TTC549 (cell line): ENCODE measurements around the gene EHMT1.
"Not testable (repeated sequence)": the region's sequence is repeated elsewhere in the genome, so short reads cannot be mapped to it uniquely, and the experiment has no call there.

Experiments
- FAIRE-seq: peaks from 2 replicates; lab custom pipeline; 2012; peaks lifted over from hg19 to GRCh38; lab: Jason Lieb, UNC

The EHMT1 gene

DNA sequence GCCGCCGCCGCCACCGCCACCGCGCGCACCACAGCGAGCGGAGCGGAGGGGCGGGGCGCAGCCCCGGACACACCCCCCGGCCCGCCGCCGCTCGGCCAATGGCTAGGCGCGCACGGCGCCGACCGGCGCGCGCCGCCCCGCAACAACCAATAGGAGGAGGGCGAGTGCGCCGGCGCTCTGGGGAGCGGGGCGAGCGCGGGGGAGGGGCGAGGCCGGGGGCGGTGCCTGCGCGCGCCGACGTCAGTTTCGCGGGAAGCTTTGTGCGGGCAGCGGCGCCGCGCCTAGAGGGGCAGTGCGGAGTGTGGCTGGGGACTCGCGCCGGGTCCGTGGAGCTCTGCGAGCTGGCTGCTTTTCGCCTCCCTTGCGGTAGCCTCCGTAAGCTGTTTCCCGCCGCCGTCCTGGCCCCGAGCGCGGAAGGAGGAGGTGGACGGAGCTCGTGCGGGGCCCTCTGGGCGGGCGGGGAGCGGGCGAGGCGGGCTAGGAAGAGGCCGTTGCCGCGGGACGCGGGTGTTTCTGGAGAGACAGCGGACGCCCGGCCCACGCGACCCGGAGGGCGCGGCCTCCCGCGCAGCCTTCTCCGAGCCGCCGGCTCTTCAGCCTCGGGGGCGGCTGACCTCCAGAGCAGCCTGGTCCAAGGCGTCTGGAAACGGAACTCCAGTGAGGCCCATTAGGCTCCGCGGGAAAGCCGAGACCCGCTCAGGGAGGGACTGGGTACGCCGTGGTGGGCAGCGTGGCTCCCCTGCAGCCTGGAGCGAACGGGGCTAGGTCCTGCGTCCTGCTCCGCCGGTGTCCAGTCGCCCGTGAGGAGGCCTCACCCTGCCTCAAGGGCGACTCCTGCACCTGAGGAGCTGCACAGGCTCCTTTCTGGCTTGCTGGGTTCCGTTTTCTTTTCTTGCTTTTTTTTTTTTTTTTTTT lies 28.1 kb upstream of the EHMT1 start, which contains the start of gene ZMYND19:
Gene ZMYND19, minus strand, starts transcription at position 44 of the 915 bp plus-strand sequence. CDS start 249 bp downstream, outside the sequence.
- FAIRE-seq = no peak

DNA sequence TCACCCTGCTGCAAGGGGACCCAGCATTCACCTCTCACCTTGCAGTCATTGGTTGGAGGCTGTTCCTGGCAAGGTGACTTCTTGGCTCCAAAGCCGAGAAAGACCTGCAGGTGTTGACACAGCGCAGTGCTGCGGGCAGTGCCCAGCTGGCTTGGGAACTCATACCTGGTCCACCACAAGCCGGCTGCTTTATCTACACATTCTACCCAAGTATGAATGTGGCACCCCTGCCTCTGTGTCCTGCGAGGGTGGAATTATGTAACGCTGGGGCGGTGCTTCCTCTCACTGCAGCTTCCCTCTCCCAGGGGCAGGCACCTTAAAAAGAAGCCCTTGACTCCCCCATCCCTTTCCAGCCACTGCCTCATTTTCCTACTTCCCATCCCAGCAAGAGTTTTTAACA lies 26.0 kb upstream of the EHMT1 start:
- no peak for FAIRE-seq

DNA sequence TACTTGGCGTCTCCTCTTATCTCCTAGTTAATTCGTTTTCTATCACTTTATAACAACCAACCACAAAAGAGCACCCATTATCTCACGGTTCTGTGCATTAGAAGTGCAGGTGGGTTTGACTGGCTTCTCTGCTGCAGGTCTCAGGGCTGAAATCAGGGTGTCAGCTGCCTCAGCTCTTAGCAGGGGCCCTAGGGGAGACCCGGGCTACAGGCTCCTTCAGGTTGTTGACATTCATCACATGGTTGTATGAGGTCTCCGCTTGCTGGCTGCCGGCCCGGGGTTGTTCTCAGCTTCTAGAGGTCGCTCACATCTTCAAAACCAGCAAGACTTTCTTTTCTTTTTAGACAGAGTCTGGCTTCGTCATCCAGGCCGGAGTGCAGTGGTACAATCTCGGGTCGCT lies 25.6 kb upstream of the EHMT1 start:
- FAIRE-seq = no peak

DNA sequence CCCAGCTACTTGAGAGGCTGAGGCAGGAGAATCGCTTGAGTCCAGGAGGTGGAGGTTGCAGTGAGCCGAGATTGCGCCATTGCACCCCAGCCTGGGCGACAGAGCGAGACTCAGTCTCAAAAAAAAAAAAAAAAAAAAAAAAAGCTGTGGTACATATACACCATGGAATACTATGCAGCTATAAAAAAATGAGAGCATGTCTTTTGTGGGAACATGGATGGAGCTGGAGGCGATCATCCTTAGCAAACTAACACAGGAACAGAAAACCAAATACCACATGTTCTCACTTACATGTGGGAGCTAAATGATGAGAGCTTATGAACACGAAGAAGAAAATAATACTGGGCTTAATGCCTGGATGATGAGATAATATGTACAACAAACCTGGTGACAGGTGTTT lies 22.2 kb upstream of the EHMT1 start:
- not testable (repeated sequence) for FAIRE-seq

DNA sequence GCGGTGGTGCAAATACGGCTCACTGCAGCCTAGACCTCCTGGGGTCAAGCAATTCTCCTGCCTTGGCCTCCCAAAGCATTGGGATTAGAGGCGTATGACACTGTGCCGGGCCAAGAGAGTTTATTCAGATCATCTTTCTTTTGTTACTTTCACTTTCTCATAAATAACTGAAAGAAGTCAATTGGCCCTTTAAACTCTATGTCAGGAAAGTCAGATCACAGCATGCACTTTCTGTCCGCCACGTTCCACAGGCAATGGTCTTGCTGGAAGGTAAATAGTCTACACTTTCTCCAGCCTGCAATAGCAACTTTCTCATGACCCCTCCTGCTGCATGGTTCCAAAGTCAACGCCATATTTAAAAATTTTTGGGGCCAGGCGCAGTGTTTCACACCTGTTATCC lies 19.9 kb upstream of the EHMT1 start:
- FAIRE-seq = no peak

DNA sequence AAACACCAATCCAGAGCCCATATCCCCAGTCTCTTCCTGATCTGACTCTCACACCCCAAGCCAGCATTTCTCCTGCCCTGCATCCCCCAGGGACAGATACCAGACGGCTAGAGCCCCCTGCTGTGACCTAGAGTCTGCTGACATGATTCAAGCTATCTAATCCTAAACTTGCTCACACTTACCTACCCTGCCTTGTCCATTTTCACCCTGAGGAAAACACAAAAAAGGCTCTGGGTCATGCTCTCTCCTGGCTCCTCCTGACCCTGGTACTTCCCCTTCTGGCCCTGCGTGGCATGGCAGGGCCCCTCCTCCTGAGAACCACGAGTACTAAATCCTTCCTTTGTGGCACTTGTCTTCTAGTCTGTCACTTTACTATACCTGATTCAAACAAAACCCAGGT lies 16.1 kb upstream of the EHMT1 start:
- FAIRE-seq = no peak

DNA sequence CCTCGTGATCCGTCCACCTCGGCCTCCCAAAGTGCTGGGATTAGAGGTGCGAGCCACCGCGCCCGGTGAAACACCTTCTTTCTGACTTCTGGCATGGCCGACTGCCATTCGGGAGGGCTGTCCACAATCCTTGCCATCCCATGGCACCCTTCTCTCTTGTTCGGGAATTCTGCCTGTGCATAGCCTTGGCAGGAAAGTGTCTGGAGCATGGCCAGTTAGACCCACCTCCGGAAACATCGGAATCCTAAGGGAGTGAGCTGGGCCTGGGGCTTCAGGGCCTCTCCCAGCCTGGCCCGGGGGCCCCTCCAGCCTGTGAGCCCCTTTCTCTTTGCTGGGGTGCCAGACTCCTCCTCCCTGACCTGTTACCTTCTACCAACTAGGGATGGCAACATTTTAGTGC lies 14.9 kb upstream of the EHMT1 start:
- FAIRE-seq = no peak

DNA sequence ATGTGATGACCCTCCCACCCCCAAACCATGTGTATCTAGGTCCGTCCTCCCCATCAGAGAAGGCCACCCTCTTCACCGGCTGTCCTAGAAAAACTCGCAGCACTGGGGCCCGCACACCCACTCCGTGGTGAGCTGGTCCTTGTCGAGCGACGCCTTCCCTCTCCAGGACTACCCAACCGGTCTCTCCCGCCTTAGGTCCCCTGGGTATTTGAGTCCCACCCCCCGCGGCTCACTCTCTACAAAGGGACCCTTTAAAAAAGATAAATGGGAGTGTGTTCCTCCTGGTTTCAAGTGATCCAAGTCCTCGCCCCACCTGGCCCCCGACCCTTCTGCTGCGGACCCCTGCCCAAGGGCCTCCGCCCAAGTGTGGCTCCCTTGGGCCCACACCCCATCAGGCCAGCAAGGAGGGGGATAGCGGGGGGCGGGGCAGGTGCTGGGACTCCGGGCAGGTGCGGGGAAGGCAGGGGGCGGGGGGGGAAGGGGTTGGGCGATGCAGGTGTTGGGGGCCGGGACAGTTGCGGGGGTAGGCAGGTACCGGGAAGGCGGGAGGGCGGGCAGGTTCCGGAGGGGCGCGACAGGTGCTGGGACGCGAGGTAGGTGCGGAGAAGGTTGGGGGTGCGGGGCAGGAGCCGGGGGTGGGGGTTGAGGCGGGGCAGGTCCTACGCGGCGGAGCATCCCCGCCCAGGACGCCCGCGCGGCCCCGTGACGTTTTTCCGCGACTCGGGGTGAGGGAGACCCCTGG lies 14.3 kb upstream of the EHMT1 start:
- FAIRE-seq = no peak

DNA sequence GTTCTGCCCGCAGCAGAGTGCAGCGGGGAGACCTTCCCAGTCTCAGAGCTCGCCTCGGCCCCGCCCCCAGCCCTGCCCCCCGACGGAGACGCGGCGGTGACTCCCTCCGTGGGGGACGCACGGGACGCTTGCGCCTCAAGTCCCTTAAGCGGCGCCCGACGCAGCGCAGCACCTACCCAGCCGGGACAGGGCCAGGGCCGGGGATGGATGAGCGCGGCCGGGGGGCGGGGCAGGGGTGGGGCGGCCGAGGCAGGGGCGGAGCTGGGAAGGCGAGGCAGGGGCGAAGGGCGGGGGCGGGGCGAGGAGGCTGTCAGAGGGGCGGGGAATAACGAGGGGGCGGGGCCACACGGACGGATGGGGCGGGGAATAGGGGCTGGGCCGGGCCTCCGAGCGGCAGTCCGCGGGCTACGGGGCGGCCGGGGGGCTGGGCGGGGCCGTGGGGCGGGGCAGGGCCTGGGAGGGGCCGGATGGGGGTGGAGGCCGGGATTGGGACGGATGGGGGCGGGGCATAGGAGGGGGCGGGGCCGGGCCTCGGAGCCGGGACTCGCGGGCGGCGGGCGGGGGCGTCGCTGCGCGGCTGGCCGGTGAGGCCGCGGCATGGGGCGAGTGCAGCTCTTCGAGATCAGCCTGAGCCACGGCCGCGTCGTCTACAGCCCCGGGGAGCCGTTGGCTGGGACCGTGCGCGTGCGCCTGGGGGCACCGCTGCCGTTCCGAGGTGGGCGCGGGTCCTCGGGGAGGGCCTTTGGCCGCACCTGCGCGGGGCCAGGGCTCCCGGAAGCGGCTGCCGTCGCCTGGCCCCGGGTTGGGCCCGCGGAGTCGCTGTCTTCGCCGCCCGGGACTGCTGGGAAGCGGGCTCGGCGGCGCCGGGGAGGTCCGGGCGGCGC lies 13.4 kb upstream of the EHMT1 start, which contains the start of gene ARRDC1:
Gene ARRDC1, plus strand, starts transcription at position 566 of the 884 bp plus-strand sequence. Its CDS starts 32 bp downstream, at position 598.
- FAIRE-seq = no peak

DNA sequence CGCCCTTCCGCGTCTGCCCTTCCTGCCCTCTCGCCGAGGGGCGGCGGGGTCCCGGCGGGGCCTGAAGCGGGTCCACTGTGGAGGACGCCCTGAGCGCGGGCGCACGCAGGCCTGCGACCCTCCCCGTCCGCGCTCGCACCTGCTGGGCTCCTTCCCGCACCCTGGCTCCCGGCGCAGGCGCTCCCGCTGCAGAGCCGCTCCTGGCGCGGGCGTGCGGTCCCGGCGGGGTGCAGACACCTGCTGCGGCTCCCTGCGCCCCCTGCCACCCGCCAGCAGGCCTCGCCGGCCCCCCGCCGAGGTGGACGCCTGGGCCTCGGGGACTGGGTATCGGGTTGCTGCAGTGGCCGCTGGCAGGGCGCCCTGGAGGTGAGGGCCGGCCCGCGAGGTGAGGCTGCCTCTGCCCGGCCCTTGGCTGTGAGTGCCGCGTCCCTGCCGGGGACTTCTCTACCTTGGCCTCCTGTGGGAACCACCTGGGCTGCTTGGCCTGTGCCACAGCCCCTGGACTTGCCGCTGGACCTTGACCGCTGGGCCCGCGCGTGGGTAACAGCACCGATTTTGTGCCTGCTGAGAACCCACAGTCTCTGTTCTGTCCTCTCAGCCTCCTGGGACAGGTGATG lies 12.7 kb upstream of the EHMT1 start:
- no peak for FAIRE-seq

DNA sequence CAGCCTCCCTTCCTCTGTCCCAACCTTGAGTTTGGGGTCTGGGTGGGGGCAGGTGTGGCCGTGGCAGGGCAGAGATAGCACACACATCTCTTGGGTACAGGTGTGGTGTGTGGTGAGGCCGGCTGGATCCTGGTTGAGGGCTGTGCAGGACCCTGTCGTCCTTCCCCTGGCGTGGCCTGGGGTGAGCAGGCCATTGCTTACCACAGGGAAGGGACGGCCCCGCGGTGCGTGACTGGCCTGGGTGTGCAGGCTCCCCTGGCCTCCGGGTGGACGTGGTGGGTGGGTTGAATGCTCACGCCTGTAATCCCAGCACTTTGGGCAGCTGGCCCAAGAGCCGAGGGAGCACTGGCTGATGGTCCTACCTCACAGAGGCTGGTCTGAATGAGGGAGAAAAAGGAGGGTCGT lies 12.1 kb upstream of the EHMT1 start:
- no peak for FAIRE-seq

DNA sequence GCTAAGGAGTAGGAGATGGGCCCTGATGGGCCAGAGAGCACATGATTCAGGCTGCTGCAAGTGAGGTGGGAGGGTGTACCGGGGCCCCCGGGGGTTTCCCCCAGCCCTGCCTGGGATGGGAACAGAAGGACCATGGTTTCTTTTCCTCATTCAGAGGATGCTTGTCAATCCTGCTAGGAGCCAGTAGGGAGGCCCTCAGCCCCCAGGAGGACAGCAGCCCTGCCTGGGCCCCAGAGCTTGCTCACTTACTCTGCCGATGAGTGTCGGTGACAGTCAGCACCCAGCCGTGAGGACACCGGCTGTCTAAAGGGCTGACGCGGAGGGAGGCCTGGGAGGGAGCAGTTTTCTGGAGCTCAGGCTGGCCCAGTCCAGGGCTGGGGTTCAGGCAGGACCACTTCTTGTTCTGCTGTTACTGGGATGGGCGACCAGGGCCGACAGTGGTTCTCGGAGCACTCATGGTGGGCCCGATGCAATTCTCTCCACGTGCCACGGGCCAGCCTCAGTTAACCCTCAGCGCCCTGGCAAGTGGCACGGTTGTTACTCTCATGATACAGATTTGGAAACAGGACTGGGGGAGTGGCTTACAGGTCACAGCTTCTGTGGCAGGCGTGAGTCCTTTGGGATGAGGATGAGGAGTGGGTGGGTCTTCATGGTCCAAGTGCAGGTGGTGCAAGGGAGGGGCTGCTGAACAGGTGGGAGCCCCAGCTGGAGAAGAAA lies 11.5 kb upstream of the EHMT1 start:
- no peak for FAIRE-seq

DNA sequence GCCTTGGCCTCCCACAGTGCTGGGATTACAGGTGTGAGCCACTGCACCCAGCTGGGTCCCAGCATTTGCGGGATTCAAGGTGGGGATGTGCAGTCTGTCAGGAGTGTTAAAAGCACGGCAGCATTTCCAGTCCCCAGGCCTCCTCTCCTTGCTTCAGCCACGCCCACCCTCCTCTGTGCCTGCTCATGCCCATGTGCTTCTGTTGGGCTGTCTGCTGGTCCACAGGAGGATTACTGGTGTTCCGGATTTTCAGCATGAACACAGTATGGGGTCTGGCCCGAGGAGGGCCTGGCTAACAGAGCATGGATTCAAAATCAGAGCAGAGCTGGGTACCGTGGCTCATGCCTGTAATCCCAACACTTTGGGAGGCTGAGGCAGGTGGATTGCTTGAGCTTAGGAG lies 7.9 kb upstream of the EHMT1 start:
- no peak for FAIRE-seq

DNA sequence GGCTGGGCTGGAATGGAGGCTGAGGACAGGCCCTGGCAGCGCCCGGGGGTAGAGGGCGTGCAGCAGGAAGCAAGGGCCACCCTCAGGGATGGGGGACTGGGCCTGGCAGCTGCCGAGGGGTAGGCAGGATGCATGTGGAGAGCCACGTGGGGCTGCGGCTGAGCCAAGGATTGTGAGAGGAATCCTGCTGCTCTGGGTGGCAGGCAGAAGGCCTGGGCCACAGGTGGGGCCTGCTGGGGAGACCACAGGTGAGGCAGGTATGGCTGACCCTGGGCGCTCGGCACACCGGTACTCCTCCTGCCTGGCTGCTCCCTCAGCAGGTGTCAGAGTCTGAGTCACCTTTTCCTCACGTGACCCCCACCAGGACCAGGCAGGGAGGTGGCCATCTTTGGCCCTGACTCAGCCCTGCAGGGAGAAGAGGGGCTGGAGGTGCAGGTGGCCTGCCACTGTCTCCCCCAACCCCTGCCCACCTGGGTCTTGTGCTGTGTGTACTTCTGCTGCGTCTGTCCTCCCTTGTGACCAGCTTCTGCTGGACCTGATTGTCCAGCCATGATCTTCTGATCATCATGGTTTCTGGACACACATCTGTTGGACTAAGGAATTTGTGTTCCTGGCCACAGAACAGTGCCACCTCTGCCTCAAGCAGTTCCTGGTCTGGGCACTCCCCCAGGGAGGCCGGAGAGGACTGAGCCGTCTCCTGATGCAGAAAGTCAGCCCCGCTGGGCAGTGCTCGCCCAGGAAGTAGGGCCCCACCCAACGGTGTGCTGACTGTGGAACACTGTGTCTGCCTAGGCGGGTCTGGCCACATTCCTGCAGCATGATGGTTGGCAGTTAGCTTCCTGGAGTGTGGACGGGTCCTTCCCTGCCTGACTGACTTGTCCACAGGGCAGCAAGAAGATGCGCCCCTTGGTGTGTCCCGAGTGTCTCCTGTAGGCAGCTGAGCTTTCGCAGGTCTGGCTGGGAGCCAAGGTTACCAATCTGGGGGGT lies 6.9 kb upstream of the EHMT1 start:
- no peak for FAIRE-seq

DNA sequence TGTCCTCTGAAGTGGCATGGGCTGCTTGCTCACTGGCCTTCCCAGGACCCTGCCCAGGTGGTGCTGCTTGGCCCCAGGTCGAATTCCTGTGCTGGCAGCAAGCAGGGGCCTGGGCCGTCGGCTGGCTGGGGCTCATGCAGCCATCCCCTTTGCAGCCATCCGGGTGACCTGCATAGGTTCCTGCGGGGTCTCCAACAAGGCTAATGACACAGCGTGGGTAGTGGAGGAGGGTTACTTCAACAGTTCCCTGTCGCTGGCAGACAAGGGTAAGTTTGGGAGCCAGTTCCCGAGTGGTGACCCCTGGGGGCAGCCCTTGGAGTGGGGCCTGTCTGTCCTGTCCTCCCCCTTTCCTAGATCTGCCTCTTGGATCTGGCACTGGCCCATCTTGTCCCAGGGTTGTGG lies 6.1 kb upstream of the EHMT1 start:
- FAIRE-seq = no peak

DNA sequence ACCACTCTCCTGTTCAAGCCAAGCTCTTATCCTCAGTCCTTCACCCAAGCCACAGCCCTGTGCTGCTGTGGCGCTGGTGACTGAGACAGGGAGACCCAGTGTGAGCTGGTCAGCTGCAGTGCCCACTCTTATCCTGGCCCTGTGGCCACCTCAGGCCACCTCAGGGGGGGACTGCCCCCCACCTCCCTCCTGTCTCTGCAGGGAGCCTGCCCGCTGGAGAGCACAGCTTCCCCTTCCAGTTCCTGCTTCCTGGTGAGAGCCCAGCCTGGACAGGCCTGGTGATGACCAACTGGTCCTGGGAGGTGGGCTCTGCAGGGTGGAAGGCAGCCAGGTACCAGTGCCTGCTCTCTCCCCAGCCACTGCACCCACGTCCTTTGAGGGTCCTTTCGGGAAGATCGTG lies 5.5 kb upstream of the EHMT1 start:
- no peak for FAIRE-seq

DNA sequence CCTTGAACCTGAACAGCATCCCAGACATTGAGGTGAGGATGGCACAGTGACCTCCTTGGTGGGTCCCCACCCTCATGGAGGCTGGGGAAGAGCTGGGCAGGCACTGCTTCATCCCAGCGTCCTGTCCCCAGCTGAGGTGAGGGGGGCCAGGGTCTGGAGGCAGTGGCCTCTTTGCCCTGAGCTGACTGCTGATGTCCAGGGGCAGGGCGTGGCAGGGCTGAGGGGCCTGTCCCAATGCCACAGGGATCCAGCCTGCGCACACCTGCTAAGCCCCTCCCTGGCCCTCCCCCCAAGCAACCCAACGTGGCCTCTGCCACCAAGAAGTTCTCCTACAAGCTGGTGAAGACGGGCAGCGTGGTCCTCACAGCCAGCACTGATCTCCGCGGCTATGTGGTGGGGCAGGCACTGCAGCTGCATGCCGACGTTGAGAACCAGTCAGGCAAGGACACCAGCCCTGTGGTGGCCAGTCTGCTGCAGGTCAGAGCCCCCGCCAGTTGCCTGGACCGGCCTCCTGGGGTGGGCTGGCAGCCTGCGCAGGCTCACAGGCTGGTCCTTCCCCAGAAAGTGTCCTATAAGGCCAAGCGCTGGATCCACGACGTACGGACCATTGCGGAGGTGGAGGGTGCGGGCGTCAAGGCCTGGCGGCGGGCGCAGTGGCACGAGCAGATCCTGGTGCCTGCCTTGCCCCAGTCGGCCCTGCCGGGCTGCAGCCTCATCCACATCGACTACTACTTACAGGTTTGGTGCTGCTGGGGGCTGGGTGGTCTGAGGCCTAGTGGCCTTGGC lies 4.9 kb upstream of the EHMT1 start:
- no peak for FAIRE-seq

DNA sequence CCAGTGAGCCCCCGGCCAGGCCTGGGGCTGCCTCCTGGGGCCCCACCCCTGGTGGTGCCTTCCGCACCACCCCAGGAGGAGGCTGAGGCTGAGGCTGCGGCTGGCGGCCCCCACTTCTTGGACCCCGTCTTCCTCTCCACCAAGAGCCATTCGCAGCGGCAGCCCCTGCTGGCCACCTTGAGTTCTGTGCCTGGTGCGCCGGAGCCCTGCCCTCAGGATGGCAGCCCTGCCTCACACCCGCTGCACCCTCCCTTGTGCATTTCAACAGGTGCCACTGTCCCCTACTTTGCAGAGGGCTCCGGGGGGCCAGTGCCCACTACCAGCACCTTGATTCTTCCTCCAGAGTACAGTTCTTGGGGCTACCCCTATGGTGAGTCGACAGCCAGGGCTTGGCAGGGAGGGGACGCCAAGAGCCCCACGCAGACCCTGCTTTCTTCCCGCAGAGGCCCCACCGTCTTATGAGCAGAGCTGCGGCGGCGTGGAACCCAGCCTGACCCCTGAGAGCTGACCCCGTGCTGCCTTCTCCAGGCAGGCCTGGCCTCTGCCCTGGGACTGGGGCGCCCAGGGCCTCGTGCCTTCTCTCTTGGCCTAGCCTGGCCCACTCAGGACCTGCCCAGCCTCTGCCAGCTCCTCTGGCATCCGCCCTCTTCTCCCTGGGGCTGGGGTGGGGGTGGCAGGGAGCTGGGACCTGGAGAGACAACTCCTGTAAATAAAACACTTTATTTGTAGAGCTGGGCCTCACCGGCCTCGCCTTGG lies 4.0 kb upstream of the EHMT1 start:
- FAIRE-seq = no peak
